Measurements from ENCODE around the gene TNNI3K.

TNNI3K gene

DNA sequence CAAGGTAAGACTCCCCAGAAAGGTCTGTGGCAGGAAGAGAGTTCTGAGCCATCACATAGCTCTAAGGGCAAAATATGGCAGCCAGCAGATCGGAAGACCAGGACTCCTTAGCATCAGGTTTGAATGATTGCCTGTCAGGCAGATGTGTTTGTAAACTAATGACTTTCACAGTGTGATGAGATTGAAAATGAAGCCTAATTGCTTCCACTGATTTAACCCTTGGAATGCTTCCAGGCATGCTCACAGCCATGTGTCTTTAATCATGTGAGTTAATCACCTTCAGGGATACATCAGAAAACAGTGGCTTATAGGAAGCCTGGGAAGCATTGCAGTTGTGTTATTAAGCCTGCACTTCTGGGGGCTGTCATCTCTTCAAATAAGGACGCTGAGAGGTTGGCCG, 194.4 kb downstream of the TNNI3K start:
- DNase-seq (ENCODE audit: extremely low read depth in 1 of 2, low read depth in 1 of 2) = no peak

DNA sequence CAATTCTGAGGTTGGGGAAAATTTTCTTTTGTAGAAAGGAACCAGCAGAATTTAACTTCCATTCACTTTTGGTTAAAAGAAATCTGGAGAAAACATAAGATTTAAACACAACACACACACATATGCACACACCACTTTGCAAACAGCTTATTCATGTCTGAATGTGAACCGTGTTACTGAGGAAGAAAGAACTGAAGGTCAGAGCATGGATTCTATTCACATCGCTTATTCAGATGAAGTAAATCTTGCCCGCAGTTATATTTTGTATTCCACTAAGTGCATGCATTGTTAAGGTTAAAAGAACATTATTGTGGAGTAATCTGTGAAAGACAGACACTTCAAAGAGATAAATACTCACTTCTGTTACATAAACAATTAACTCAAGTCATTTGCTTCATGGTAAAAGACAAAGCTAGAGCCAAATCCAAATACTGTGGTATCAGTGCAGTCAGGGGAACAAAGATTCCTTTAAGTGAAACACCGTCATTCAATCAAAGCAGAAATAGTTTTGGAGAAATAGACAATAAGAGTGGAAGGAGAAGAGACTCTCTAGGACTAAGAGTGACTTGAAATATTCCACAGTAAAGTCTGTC, 195.3 kb downstream of the TNNI3K start:
- no peak for DNase-seq (ENCODE audit: extremely low read depth in 1 of 2, low read depth in 1 of 2)

DNA sequence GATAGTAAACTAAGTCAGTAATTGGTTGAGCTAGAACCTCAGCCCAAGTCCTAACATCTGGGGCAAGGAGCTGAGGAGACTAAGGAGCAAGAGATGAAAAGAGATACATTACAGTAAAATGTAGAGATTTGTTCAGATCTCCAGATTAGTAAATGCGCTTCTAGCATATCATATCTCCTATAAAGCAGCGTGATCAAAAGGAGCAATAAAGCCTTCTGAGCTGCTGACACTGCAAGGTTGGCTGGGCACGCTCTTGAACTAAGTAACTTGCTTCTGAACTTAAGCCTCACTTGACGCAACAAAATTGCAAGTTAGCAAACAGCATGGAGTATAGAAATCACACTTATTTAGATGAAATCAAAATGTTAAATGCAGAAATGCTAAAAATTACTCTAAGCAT, 196.3 kb downstream of the TNNI3K start:
- DNase-seq (ENCODE audit: extremely low read depth in 1 of 2, low read depth in 1 of 2) = no peak

DNA sequence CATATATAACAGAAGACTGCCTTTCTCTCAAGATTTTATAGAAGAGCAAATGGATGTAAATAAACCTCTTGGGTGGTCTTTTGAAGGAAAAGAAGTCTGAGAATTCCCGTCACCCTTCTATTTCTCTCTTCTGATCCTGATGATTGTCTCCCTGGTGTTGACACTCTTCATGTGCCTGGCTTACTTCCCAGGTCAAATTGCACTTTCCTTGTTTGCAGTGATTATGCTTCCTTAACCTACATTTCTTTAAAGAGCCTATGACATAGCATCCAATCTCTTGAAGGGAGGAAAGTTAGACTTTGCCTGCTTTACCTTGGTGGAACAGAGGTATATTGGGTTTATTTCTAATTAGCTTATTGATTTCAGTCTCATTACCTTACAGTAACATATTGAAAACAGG, 197.1 kb downstream of the TNNI3K start:
- no peak for DNase-seq (ENCODE audit: extremely low read depth in 1 of 2, low read depth in 1 of 2)

DNA sequence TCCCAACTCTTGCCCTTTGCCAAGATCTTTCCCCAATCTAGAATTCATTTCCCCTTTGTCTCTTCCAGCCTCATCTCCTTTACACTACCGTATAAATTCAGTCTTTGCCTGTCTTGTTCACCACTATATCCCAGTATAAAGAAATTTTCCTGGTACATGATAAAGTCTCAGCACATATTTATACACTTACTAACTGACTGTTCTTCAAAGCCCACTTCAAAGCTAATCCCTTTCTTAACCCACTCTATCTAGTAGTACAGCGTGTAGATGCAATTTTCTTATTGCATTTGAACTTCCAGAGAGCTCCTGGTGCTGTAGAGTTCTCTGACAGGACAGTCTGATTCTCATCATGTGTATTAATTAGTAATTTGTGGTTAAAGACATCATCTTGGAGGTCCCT, 199.1 kb downstream of the TNNI3K start:
- DNase-seq (ENCODE audit: extremely low read depth in 1 of 2, low read depth in 1 of 2) = no peak

DNA sequence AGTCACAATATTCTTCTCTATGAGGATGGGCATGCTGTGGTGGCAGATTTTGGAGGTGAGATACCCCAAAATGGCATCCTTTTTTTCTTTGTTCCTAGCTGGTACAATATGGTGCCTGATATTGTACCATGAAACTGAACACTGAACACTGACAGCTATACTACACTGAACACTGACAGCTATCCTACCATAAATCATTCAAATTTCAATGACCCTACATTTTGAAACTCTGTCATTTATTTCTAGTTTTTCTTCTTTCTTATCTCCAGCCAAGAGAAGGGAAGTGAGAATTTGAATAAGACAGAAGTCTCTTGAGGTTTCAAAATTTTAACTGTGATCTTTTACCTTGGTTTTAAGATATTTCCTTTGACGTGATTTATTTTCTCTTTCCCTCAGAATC, 200.9 kb downstream of the TNNI3K start:
- DNase-seq (ENCODE audit: extremely low read depth in 1 of 2, low read depth in 1 of 2) = no peak

DNA sequence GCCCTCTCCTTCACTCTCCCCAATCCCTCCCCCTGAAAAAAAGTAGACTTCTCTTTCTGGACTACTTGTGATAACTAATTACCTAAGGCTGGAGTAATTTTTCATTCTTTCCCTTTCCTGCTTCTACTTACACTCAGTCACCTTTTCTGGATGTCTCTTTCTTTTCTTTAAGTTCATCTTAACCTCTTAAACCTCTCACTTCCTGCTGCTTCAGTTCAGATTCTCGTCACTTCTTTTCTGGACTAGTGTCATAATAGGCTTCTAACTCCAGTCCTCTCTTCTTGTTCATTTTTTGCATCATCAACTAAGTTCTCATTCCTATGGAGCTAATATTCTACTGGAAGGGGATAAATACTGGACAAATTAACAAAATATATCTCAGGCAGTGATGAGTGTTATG, 201.8 kb downstream of the TNNI3K start:
- no peak for DNase-seq (ENCODE audit: extremely low read depth in 1 of 2, low read depth in 1 of 2)

DNA sequence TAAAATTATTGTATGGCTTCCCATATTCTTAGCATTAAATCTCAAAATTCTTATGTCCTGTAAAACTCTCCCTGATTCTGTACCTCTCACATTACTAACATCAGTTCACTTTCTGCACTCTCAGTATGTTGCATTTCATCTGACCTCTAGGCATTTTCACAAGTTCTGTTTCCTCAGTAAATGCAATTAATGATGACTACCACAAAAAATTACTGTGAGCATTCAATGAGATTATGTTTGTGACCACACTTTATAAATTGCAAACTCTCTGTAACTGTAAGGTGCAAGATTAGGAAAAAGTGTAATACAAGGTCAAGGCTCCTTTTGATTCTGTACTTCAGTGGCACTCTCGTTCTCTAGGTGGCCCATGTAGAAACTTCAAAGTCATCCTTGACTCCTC, 216.8 kb downstream of the TNNI3K start:
- no peak for DNase-seq (ENCODE audit: extremely low read depth in 1 of 2, low read depth in 1 of 2)

DNA sequence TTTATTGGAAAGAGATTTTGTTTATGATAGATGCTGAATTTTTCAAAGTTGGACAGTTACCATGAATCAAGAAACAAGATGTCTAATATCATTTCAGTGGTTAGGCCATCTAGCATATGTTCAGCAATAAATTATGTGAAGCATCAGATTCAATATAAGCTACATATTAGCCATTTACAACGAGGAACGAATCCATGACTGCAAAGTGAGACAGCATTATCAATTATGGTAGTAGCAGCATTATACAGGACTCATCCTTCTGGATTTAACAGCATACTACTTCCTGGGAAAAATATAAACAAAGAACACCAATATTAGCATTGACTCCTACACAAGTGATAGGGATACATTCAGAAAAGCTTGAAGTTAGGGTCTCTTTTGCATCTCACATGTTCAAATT, 218.1 kb downstream of the TNNI3K start:
- DNase-seq (ENCODE audit: extremely low read depth in 1 of 2, low read depth in 1 of 2) = no peak

DNA sequence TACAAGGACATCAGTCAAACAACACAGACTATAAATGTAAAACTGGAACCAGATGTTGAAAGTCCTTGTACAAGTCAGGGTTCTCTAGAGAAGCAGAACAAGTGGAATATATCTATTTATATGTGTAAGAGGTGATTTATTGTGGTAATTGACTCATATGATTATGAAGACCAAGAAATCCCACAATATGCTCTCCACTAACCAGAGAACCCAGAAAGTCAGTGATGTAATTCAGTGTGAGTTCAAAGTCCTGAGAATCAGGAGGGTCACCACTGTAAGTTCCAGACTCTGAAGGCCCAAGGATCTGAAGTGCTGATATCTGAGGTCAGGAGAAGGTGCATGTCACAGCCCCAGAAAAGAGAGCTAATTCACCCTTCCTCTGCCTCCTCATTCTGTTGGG, 220.2 kb downstream of the TNNI3K start:
- DNase-seq (ENCODE audit: extremely low read depth in 1 of 2, low read depth in 1 of 2) = no peak

DNA sequence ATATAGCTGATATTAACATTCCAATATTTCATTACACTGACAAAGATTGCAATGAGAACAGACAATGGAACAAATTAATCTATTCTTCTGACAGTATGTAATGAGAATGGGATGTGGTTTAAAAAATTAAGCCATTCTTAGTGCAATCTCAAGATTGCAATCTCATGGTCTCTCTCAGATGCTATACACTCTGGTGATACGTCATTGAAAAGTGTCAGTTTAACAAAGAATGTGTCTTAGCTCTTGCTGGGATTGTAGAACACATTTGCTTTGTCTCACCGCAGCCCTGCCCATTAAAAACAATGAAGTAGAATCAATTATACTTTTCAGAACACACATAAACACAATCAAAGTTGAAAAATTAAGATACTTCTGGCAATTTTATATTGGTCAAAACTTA, 222.1 kb downstream of the TNNI3K start:
- DNase-seq (ENCODE audit: extremely low read depth in 1 of 2, low read depth in 1 of 2) = no peak

DNA sequence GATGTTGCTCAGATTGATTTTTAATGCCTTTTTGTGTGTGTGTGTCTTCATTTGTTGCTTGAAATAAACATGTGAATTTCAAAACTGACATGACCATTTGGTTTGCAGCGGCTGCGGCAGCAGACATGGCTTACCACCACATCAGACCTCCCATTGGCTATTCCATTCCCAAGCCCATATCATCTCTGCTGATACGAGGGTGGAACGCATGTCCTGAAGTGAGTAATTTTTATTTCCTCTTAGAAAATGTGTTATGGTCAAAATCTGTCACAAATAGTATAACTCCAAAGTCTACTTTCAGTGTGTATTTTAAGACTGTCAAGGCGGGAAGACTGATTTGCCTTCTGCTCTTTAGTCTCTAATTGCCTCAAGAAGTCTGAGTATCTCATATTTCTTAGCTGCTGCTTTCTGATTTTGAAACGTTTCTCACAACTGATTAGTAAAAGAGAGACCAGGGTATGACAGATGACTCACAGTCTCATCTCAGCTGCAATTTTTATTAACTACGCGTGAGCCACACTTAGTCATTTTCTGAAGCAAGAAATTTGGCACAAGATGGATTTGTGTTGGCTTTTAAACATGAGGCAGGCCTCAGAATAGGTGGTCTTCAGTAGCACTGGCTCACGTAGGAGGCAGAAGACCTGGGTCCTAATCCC, 228.3 kb downstream of the TNNI3K start:
- DNase-seq (ENCODE audit: extremely low read depth in 1 of 2, low read depth in 1 of 2) = no peak

DNA sequence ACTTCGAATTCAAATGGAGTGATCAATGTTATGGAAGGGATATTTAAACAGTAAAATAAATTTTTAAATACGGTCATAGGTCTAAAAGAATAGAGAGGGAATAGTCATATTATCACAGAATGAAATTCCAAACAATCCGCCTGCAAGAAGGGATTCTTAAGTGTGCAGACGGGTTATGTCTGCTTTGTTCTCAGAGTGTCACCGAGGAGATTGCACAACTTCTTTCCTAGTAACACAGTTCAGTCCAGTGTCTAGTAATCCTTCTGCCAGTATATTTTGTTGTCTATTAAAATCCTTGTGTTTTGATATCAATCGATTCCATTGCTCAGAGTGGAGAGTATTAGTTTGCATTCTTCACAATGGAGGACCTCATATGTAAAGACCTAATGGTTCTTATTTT, 228.8 kb downstream of the TNNI3K start:
- no peak for DNase-seq (ENCODE audit: extremely low read depth in 1 of 2, low read depth in 1 of 2)

DNA sequence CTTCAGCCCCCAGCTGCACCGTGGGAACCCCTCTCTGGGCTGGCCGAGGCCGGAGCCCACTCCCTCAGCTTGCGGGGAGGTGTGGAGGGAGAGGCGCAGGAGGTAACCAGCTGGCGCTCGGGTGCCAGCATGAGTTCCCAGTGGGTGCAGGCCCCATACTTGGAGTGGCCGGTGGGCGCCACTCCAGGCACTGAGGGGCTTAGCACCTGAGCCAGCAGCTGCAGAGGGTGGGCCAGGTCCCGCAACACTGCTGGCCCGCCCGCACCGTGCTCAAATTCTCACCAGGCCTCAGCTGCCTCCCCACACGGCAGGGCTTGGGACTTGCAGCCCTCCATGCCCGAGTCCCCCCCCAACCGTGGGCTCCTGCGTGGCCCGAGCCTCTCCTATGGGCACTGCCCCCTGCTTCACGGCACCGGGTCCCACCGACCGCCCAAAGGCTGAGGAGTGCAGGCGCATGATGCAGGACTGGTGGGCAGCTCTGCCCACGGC, 230.1 kb downstream of the TNNI3K start:
- no peak for DNase-seq (ENCODE audit: extremely low read depth in 1 of 2, low read depth in 1 of 2)

DNA sequence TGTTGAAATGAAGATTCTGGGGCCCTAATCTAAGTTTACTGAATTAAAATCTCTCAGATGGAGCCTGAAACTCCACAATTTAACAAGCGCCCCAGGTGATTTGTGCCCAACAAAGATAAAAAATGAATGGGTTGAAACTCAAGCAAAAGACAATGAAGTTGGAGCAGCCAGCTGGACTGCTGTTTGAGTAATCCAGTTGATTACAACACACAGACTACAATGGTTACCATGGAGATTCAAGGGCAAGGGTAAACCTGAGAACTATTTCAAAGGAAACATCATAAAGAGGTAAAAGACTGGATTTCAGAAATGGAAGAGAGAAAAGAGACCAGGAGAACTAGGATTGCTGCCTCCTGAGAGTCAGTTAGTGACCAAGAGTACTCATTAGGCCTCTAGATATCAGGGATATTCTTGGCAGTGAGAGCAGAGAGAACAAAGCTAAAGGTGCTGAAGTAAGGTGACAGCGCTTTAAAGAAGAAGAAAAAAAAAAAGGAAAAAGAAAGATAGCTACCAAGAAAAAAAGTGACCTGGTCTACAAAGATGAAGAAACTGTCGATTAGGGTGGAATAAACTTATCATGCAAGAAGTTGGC, 232.7 kb downstream of the TNNI3K start:
- DNase-seq (ENCODE audit: extremely low read depth in 1 of 2, low read depth in 1 of 2) = no peak

DNA sequence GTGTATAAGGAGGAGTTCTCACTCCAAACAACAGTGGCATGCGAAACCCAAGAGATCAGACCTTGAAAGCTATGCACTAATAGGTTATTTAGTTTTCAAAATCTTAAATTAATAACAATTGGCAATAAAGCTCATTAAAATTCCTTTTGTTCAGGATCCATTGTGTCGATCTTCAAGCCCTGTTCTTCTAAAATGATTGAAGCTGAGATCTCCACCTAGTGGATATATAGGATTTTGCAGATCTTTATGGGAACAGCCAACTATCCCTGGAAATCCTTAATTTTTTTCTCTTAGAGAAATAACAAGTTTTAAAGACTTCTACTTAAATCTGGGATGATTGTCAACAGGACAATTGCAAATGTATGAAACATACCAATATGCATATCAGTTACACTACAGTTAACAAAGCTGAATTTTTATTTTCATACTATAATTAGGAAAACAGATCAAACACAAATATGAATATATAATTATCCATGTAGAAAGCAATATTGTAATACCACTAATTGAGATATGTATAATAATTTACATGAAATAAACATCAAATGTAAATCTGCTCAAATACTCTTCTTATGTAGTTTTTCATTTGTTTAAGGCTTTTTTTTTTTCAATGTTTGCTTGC, 233.9 kb downstream of the TNNI3K start:
- DNase-seq (ENCODE audit: extremely low read depth in 1 of 2, low read depth in 1 of 2) = no peak

DNA sequence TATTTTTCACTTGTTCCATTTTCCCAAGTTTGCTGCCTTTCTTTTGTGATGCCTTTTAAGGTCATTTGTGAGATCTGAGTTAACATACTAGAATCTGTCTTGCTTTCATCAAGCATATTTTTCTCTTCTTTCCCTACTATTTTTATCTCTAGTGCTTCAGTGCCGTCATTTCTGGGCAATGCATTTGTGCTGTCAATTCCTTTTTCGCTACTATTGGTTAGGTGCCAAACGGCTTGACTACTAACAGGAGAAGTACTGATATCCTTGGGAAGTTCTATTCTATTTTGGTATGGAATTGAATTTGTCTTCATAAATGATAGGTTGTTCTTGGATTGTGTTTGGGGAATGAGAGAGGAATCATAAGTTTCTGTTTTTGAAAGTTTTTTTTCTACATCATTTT, 235.1 kb downstream of the TNNI3K start:
- DNase-seq (ENCODE audit: extremely low read depth in 1 of 2, low read depth in 1 of 2) = no peak

DNA sequence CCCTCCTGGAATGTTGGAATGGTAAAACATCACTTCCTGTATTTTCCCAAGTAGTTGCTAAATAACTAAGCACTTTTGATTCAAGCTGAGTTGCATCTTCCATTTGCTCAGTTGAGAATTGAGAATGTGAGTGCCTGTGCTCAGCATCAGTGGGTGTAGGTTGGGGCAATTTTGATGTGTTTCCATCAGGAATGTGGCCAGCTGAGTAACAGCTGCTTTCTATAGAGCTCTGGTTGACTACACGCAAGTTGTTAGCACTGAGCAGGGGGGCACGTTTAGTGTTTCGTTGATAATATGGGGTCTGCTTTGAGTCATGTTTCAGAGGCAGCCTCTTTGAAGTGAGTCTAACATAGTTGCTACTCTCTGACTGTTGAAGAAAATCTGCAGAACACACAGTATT, 235.7 kb downstream of the TNNI3K start:
- no peak for DNase-seq (ENCODE audit: extremely low read depth in 1 of 2, low read depth in 1 of 2)

DNA sequence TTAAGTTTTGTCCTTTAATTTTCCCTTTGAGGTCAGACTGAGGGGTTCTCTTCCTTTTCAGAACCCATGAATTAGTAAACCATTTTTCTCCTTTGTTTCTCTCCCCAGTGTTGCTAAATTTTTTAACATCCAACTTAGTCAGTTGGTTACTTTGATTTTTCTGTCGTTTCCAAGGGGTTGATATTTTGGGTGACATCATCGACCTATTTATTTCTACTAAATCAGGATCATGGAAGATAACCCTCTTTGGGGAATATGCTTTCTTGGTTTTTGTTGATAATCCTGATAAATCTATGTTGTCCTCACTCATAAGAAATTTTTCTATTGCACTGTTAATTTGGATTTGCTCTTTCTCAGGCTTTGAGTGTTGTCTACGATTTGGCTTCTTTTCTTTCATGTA, 236.3 kb downstream of the TNNI3K start:
- DNase-seq (ENCODE audit: extremely low read depth in 1 of 2, low read depth in 1 of 2) = no peak

DNA sequence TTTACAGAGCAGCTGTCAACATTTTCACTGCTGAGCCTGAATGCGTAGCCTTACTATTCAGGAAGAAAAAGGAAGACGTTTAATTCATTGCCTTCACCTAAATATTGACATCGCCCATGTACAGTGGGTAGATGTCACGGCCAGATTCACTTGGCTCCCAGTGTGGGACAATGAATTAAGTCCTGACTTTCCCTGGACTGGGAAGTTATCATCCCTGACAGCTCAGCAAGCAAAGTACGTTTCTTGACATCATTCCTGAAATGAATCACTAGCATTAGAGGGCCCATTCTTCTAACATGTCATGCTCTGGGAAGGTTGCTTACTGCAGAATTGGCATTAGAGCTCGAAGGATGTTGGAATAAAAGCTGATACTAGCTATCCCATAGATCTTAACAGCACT, 239.4 kb downstream of the TNNI3K start:
- DNase-seq (ENCODE audit: extremely low read depth in 1 of 2, low read depth in 1 of 2) = no peak

DNA sequence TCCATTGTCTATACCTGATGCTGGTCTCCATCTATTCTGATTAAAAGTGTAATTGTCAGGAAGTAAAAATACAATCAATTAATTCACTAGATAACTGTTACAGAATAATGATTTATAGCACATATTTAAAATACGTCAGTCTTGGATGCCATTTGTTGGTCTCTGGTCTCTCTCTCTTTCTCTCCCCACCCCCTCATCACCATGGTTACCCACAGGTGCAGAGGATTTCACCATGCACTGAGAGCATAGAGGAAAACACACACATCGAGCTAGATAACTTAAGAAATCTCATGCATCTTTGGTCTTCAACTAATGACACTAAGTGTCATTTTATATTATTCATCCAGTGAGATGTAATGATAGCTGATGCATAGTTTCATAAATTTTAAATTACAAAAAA, 243.8 kb downstream of the TNNI3K start:
- no peak for DNase-seq (ENCODE audit: extremely low read depth in 1 of 2, low read depth in 1 of 2)

DNA sequence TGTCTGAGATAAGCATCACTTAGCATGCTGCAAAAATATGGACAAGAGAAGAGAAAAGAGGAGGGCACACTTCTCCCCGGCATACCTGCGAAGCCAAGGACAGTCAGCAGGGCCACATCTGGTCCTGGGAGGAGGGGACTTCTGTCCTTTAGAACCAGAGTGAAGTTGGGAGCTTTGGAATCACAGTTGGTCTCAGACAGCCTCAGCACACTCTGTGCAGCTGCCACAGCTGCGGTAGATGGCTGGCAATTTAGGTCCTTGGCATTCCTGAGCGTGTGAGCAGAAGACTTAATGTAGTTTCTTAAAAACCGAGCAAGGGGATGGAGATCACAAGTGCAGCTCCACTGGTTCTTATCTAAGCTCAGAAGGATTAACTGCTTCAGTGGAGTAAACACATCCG, 244.9 kb downstream of the TNNI3K start:
- no peak for DNase-seq (ENCODE audit: extremely low read depth in 1 of 2, low read depth in 1 of 2)

All from activated CD8-positive, alpha-beta memory T cell treated with anti-CD3 and anti-CD28 coated beads for 1 hour (primary cell).